ENCODE data around the gene PUM1.

DNA sequence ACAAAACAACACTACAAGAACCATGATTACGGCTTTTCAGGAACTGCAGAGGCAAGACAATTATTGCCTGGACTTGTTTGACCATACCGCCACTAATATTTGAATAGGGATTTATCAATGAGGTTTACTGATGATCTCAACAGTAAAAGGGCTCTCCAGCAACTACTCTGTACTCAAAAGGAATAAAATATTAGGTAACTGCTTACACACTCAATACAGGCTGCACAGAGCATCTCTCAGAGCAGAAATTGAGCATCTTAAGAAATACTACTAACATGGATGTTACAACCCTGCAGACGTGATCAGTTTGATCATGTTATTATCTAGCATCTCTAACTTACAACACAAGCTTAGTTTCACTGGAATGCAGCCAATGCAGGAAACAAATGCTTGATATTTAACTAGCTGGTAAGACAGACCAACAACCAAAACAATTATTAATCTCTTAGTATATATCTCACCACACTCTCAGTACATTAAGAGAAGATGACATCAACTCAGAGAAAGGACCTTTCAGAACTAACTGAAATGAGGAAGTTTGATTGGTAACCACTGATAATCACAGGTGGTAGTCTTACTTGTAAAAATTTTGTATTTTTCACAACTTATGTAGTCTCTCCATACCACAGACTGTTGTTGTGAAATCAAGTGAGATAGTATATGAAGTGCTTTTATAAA lies 52.2 kb downstream of the PUM1 start:
- TF ChIP-seq, protein P1, sequence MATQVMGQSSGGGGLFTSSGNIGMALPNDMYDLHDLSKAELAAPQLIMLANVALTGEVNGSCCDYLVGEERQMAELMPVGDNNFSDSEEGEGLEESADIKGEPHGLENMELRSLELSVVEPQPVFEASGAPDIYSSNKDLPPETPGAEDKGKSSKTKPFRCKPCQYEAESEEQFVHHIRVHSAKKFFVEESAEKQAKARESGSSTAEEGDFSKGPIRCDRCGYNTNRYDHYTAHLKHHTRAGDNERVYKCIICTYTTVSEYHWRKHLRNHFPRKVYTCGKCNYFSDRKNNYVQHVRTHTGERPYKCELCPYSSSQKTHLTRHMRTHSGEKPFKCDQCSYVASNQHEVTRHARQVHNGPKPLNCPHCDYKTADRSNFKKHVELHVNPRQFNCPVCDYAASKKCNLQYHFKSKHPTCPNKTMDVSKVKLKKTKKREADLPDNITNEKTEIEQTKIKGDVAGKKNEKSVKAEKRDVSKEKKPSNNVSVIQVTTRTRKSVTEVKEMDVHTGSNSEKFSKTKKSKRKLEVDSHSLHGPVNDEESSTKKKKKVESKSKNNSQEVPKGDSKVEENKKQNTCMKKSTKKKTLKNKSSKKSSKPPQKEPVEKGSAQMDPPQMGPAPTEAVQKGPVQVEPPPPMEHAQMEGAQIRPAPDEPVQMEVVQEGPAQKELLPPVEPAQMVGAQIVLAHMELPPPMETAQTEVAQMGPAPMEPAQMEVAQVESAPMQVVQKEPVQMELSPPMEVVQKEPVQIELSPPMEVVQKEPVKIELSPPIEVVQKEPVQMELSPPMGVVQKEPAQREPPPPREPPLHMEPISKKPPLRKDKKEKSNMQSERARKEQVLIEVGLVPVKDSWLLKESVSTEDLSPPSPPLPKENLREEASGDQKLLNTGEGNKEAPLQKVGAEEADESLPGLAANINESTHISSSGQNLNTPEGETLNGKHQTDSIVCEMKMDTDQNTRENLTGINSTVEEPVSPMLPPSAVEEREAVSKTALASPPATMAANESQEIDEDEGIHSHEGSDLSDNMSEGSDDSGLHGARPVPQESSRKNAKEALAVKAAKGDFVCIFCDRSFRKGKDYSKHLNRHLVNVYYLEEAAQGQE (IDR thresholded peaks at IDR 0.05; ENCODE audit: insufficient read depth in 1 of 2, low read depth in 2 of 2, low read length in 2 of 2) = no peak
- no peak for TF ChIP-seq TAF1 (IDR thresholded peaks at IDR 0.05; ENCODE audit: borderline replicate concordance, insufficient read depth, low read length)
- TF ChIP-seq SIN3A (IDR thresholded peaks at IDR 0.05; ENCODE audit: borderline replicate concordance, insufficient read depth, low read length) = no peak

All from PFSK-1 (cell line).